Right lobe of liver (tissue), 4 donors: Measurements from ENCODE around the gene EIF4H.

ENCODE experiments used
- CTCF ChIP-seq, 4 donors: fragments of 200-600 bp in 3 of 4; fragments of 450-650 bp in 1 of 4; IDR thresholded peaks; one replicate each; pipeline versions ENCODE4 v1.5.1 to v1.8.0; 2016 to 2022; ENCODE audit warnings: antibody characterized with exemption in 4 of 4, mild to moderate bottlenecking in 2 of 4
- POLR2A ChIP-seq: fragments of 450-650 bp; IDR thresholded peaks from one replicate; pipeline ENCODE4 v1.6.1; 2017; ENCODE audit warnings: antibody characterized with exemption, mild to moderate bottlenecking
- donor health status: DM: no; HTN: no; CAD: no.
- donor health status: DM: no; HTN: no; CAD: no.
- donor health status: DM: no; HTN: yes; CAD: no.

- TF ChIP-seq CTCF (IDR thresholded peaks at IDR 0.05) (no peak), POLR2A (no peak)
These were observed 18.3 kb upstream of the EIF4H start for GRCh38 chr7:74155810-74156395.
